HepG2 (cell line): Measurements from ENCODE around the gene TMEM11. TPM values are rescaled to one million over a fixed set of nuclear protein-coding genes. Genes with fewer than 3 reads are reported as not detected.
A peak's percentile ranks its signal among the peaks of the same experiment; 100 is the strongest.

Source experiments
- BCL6 ChIP-seq: IDR thresholded peaks from 2 replicates; pipeline ENCODE4 v1.6.1; 2016; ENCODE audit warnings: missing genetic modification reagents, missing compliant biosample characterization
- CAMTA2 ChIP-seq: sonication (generic); formaldehyde crosslinking; IDR thresholded peaks from 2 replicates; pipeline ENCODE4 v1.4.0; 2020; ENCODE audit warnings: mild to moderate bottlenecking, missing genetic modification reagents, borderline replicate concordance
- HNF4A ChIP-seq: sonication (generic); formaldehyde crosslinking; IDR thresholded peaks from 2 replicates; pipeline ENCODE4 v1.4.0; 2020; ENCODE audit warnings: missing genetic modification reagents
- IRX3 ChIP-seq: sonication (generic); formaldehyde crosslinking; IDR thresholded peaks from 2 replicates; pipeline ENCODE4 v1.8.1; 2023; ENCODE audit warnings: mild to moderate bottlenecking, low read depth, missing genetic modification reagents, borderline replicate concordance
- JDP2 ChIP-seq: sonication (generic); formaldehyde crosslinking; IDR thresholded peaks from 2 replicates; pipeline ENCODE4 v1.8.1; 2022; ENCODE audit warnings: missing genetic modification reagents, borderline replicate concordance
- MAFF ChIP-seq: IDR thresholded peaks from 2 replicates; pipeline ENCODE4 v1.6.1; 2011; ENCODE audit warnings: low read depth, low read length, improper control_type of control experiment
- MAZ ChIP-seq, 2 experiments: sonication (generic) in 1 of 2; formaldehyde crosslinking in 1 of 2; IDR thresholded peaks; 2 replicates each; pipeline versions ENCODE4 v1.5.0 to v1.6.1; 2012 to 2020; ENCODE audit warnings: low read depth in 2 of 2, mild to moderate bottlenecking in 2 of 2, borderline replicate concordance in 1 of 2, improper control_type of control experiment in 1 of 2, low read length in 1 of 2, missing genetic modification reagents in 1 of 2, moderate library complexity in 1 of 2
- MXI1 ChIP-seq: IDR thresholded peaks from 3 replicates; pipeline ENCODE4 v1.6.1; 2012; ENCODE audit warnings: low read depth, low read length, inconsistent platforms, borderline replicate concordance
- NAIF1 ChIP-seq: sonication (generic); formaldehyde crosslinking; IDR thresholded peaks from 2 replicates; pipeline ENCODE4 v1.5.0; 2020; ENCODE audit warnings: mild to moderate bottlenecking, missing genetic modification reagents, borderline replicate concordance
- NFIB ChIP-seq: sonication (generic); formaldehyde crosslinking; IDR thresholded peaks from 2 replicates; pipeline ENCODE4 v1.9.0; 2021; ENCODE audit warnings: missing genetic modification reagents, mild to moderate bottlenecking, borderline replicate concordance
- TBP ChIP-seq: sonication (generic); formaldehyde crosslinking; IDR thresholded peaks from 2 replicates; pipeline ENCODE4 v1.5.0; 2020; ENCODE audit warnings: missing genetic modification reagents
- TBX2 ChIP-seq: sonication (generic); formaldehyde crosslinking; IDR thresholded peaks from 2 replicates; pipeline ENCODE4 v1.5.0; 2020; ENCODE audit warnings: missing genetic modification reagents, mild to moderate bottlenecking, borderline replicate concordance
- TMF1 ChIP-seq: sonication (generic); formaldehyde crosslinking; IDR thresholded peaks from 2 replicates; pipeline ENCODE4 v1.8.1; 2022; ENCODE audit warnings: low read depth, missing genetic modification reagents
- ZBTB20 ChIP-seq: sonication (generic); formaldehyde crosslinking; IDR thresholded peaks from 2 replicates; pipeline ENCODE4 v1.8.1; 2023; ENCODE audit warnings: missing genetic modification reagents, low read depth, mild to moderate bottlenecking, borderline replicate concordance
- ZBTB7B ChIP-seq: sonication (generic); formaldehyde crosslinking; IDR thresholded peaks from 2 replicates; pipeline ENCODE4 v1.4.0; 2020; ENCODE audit warnings: missing genetic modification reagents
- ZNF224 ChIP-seq: sonication (generic); formaldehyde crosslinking; IDR thresholded peaks from 2 replicates; pipeline ENCODE4 v1.5.0; 2020; ENCODE audit warnings: mild to moderate bottlenecking, missing genetic modification reagents
- ZNF451 ChIP-seq: sonication (generic); formaldehyde crosslinking; IDR thresholded peaks from 2 replicates; pipeline ENCODE4 v1.5.0; 2020; ENCODE audit warnings: mild to moderate bottlenecking, missing genetic modification reagents
- ZNF670 ChIP-seq: sonication (generic); formaldehyde crosslinking; IDR thresholded peaks from 2 replicates; pipeline ENCODE4 v1.8.0; 2022; ENCODE audit warnings: mild to moderate bottlenecking, missing genetic modification reagents, borderline replicate concordance
- polyA plus RNA-seq, 8 experiments: library from polyadenylated mRNA; depleted of rRNA in 3 of 8; stranded (reverse) in 7 of 8; unstranded in 1 of 8; fragments of >200 nt; fragmentation: Illumina TruSeq in 4 of 8; extraction: Trizol in 4 of 8; gene quantifications; 2 replicates each; pipeline versions ENCODE4 v1.2.1 to v1.2.3, GENCODE V29; 2011 to 2016; ENCODE audit warnings: low read depth in 4 of 8, missing spikeins in 1 of 8, mixed read lengths in 1 of 8; ENCODE audit not compliant: insufficient read depth in 1 of 8
- total RNA-seq, 5 experiments: library from RNA; depleted of rRNA; stranded (reverse); fragments of >200 nt; fragmentation: Illumina TruSeq; extraction: Trizol; gene quantifications; 2 replicates each; pipeline ENCODE4 v1.2.3, GENCODE V29; 2016; ENCODE audit warnings: low read depth in 1 of 5
- TF ChIP-seq, protein P1 (sequence below): sonication (generic); formaldehyde crosslinking; IDR thresholded peaks from 2 replicates; pipeline ENCODE4 v1.5.0; 2020; ENCODE audit warnings: missing genetic modification reagents
- TF ChIP-seq, protein P2 (sequence below): sonication (generic); formaldehyde crosslinking; IDR thresholded peaks from 2 replicates; pipeline ENCODE4 v1.5.1; 2020; ENCODE audit warnings: missing genetic modification reagents, mild to moderate bottlenecking, borderline replicate concordance
- TF ChIP-seq, protein P3 (sequence below): IDR thresholded peaks from 2 replicates; pipeline ENCODE4 v1.6.1; 2016; ENCODE audit warnings: low read depth, borderline replicate concordance
- TF ChIP-seq, protein P4 (sequence below): sonication (generic); formaldehyde crosslinking; IDR thresholded peaks from 2 replicates; pipeline ENCODE4 v1.4.0; 2020; ENCODE audit warnings: missing genetic modification reagents

The TMEM11 gene
- total and polyA plus RNA-seq, 2 of the 13 experiments (the other 11 are each of a cell fraction or from before 2014, with no cell fraction given) = 18.7 to 35.0 TPM

DNA sequence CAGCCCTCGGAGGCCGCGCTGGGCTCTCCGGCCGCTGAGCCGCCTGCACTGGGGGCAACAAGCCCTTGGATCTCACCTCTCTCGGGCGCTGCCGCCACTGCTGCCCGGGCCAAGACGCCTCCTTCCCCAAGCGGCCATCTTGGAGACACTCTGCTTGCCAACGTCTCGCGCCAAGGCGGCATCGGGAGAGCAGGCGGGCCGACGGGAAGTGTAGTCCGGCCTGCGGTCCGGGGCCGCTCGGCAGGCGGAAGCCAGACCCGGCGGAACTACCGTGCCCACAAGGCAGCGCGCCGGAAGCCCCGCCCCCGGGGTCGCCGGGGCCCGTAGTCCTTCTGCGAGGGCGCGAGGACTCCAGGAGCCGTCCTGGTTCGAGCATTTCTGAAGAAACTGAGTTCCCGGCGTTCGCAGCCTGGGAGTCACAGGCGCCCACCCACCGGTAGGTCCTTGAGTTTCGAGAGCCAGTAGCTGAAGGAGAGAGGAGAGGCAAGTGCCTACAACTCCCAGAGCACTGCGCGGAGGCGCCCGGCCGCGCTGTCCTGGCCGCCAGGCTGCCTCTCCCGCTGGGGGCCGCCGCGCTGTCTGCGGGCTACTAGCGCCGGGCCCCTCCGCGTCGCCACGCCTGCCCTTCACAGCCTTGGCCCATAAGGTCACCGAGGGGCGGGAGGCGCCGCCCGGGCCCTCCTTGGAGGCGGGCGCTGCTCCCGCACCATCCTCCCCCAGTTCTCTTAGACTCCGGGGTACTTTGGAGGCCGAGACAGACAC, at the start of gene TMEM11 (continued):
- TF ChIP-seq, protein P1, sequence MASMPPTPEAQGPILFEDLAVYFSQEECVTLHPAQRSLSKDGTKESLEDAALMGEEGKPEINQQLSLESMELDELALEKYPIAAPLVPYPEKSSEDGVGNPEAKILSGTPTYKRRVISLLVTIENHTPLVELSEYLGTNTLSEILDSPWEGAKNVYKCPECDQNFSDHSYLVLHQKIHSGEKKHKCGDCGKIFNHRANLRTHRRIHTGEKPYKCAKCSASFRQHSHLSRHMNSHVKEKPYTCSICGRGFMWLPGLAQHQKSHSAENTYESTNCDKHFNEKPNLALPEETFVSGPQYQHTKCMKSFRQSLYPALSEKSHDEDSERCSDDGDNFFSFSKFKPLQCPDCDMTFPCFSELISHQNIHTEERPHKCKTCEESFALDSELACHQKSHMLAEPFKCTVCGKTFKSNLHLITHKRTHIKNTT (CRISPR knock-in tag) = peak; percentile 24; the same call in 1 of the 2 replicates
- TF ChIP-seq NAIF1 (CRISPR knock-in tag) = 0 out of 2 replicates have a peak, but pooled peaks have one; percentile 30
- no peak for TF ChIP-seq MAFF
- TF ChIP-seq MAZ (IDR thresholded peaks at IDR 0.05; ENCODE audit: borderline replicate concordance, low read depth, low read length) = no peak
- TF ChIP-seq MAZ (CRISPR knock-in tag; IDR thresholded peaks at IDR 0.05; ENCODE audit: low read depth) = peak; percentile 46
- TF ChIP-seq NFIB = 0 out of 2 replicates have a peak, but pooled peaks have one; percentile 56
- peak; percentile 20 for TF ChIP-seq BCL6 (CRISPR knock-in tag)
- TF ChIP-seq ZNF670 (CRISPR knock-in tag) = no peak
- peak; percentile 25; the same call in 1 of the 2 replicates for TF ChIP-seq ZBTB20
- peak; percentile 71; the same call in 1 of the 2 replicates for TF ChIP-seq ZNF451 (CRISPR knock-in tag)
- TF ChIP-seq IRX3 (CRISPR knock-in tag) = no peak; the same call in 1 of the 2 replicates
- no peak for TF ChIP-seq CAMTA2 (CRISPR knock-in tag)
- peak; percentile 34; the same call in 1 of the 2 replicates for TF ChIP-seq TMF1 (CRISPR knock-in tag)
- peak; percentile 51; the same call in 1 of the 2 replicates for TF ChIP-seq ZBTB7B (CRISPR knock-in tag)
- peak; percentile 55; the same call in 1 of the 2 replicates for TF ChIP-seq TBX2 (CRISPR knock-in tag)
- TF ChIP-seq, protein P2, sequence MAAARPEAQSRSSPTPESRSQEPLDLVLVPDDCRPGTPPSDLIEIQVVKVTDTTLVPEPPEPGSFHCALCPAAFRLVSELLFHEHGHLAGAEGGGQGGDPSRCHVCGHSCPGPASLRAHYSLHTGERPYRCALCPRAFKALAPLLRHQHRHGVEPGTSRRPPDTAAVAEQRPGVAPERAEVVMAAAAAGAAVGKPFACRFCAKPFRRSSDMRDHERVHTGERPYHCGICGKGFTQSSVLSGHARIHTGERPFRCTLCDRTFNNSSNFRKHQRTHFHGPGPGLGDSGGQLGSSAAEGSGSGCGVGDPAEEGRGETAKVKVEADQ (CRISPR knock-in tag) = 0 out of 2 replicates have a peak, but pooled peaks have one; percentile 58
- TF ChIP-seq ZNF224 (CRISPR knock-in tag) = 0 out of 2 replicates have a peak, but pooled peaks have one; percentile 40
- TF ChIP-seq, protein P3, sequence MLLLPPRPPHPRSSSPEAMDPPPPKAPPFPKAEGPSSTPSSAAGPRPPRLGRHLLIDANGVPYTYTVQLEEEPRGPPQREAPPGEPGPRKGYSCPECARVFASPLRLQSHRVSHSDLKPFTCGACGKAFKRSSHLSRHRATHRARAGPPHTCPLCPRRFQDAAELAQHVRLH = no peak; the same call in 1 of the 2 replicates
- TF ChIP-seq MXI1 = peak; percentile 39; the same call in 1 of the 3 replicates
- TF ChIP-seq TBP (CRISPR knock-in tag) = peak; percentile 97
- TF ChIP-seq JDP2 (CRISPR knock-in tag) = no peak
- TF ChIP-seq HNF4A (CRISPR knock-in tag) = peak; percentile 12; the same call in 1 of the 2 replicates
- TF ChIP-seq, protein P4, sequence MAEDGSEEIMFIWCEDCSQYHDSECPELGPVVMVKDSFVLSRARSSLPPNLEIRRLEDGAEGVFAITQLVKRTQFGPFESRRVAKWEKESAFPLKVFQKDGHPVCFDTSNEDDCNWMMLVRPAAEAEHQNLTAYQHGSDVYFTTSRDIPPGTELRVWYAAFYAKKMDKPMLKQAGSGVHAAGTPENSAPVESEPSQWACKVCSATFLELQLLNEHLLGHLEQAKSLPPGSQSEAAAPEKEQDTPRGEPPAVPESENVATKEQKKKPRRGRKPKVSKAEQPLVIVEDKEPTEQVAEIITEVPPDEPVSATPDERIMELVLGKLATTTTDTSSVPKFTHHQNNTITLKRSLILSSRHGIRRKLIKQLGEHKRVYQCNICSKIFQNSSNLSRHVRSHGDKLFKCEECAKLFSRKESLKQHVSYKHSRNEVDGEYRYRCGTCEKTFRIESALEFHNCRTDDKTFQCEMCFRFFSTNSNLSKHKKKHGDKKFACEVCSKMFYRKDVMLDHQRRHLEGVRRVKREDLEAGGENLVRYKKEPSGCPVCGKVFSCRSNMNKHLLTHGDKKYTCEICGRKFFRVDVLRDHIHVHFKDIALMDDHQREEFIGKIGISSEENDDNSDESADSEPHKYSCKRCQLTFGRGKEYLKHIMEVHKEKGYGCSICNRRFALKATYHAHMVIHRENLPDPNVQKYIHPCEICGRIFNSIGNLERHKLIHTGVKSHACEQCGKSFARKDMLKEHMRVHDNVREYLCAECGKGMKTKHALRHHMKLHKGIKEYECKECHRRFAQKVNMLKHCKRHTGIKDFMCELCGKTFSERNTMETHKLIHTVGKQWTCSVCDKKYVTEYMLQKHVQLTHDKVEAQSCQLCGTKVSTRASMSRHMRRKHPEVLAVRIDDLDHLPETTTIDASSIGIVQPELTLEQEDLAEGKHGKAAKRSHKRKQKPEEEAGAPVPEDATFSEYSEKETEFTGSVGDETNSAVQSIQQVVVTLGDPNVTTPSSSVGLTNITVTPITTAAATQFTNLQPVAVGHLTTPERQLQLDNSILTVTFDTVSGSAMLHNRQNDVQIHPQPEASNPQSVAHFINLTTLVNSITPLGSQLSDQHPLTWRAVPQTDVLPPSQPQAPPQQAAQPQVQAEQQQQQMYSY (CRISPR knock-in tag) = peak; percentile 3; the same call in 1 of the 2 replicates
